ENCODE measurements around the gene RFC1.
"Not testable (repeated sequence)": the region's sequence is repeated elsewhere in the genome, so short reads cannot be mapped to it uniquely, and the experiment has no call there.

RFC1 gene

GRCh38 chr4:39367166-39367565, 1.0 kb upstream of the RFC1 start:
- Histone ChIP-seq H3K9ac (ENCODE audit: low read depth, low read length) (0 out of 2 replicates have a peak overlapping the region, but pooled peaks have one; percentile 13), H3K9me3 (ENCODE audit: control insufficient read depth, insufficient read depth, low read length) (no peaks in the 10 kb centered on the region), H3K4me1 (ENCODE audit: insufficient read depth, low read length) (no peaks in the 10 kb centered on the region; the same call in 1 of the 2 replicates), H3K36me3 (ENCODE audit: insufficient read depth, low read length) (no peaks in the 10 kb centered on the region)

GRCh38 chr4:39365360-39365759, 802 bp downstream of the RFC1 start:
- no peaks in the 10 kb centered on the region for H3K9me3 ChIP-seq (ENCODE audit: control insufficient read depth, insufficient read depth, low read length)
- no peaks in the 10 kb centered on the region for H3K36me3 ChIP-seq (ENCODE audit: insufficient read depth, low read length)
- peak overlapping the region; percentile 93 for H3K9ac ChIP-seq (ENCODE audit: low read depth, low read length)
- H3K4me1 ChIP-seq (ENCODE audit: insufficient read depth, low read length) = no peaks in the 10 kb centered on the region; the same call in 1 of the 2 replicates

- H3K36me3 ChIP-seq (ENCODE audit: insufficient read depth, low read length) = no peaks in the 10 kb centered on the region
- no peak overlapping the region for H3K9ac ChIP-seq (ENCODE audit: low read depth, low read length)
- no peaks in the 10 kb centered on the region for H3K9me3 ChIP-seq (ENCODE audit: control insufficient read depth, insufficient read depth, low read length)
- H3K4me1 ChIP-seq (ENCODE audit: insufficient read depth, low read length) = no peaks in the 10 kb centered on the region; the same call in 1 of the 2 replicates
These were observed 2.3 kb downstream of the RFC1 start for GRCh38 chr4:39363773-39364393.

- H3K36me3 ChIP-seq (ENCODE audit: insufficient read depth, low read length) = no peaks in the 10 kb centered on the region
- no peak overlapping the region for H3K9ac ChIP-seq (ENCODE audit: low read depth, low read length)
- H3K9me3 ChIP-seq (ENCODE audit: control insufficient read depth, insufficient read depth, low read length) = no peaks in the 10 kb centered on the region
- H3K4me1 ChIP-seq (ENCODE audit: insufficient read depth, low read length) = no peaks in the 10 kb centered on the region; the same call in 1 of the 2 replicates
These were observed 3.3 kb downstream of the RFC1 start for GRCh38 chr4:39362827-39363226.

- H3K9ac ChIP-seq (ENCODE audit: low read depth, low read length); H3K36me3 ChIP-seq (ENCODE audit: insufficient read depth, low read length); H3K9me3 ChIP-seq (ENCODE audit: control insufficient read depth, insufficient read depth, low read length); H3K4me1 ChIP-seq (ENCODE audit: insufficient read depth, low read length): not testable (repeated sequence)
These were observed 5.6 kb downstream of the RFC1 start for GRCh38 chr4:39360611-39361010.

- H3K9me3 ChIP-seq (ENCODE audit: control insufficient read depth, insufficient read depth, low read length) = no peaks in the 10 kb centered on the region
- H3K4me1 ChIP-seq (ENCODE audit: insufficient read depth, low read length) = no peaks in the 10 kb centered on the region
- no peak overlapping the region for H3K9ac ChIP-seq (ENCODE audit: low read depth, low read length)
- H3K36me3 ChIP-seq (ENCODE audit: insufficient read depth, low read length) = no peaks in the 10 kb centered on the region
These were observed 9.2 kb downstream of the RFC1 start for GRCh38 chr4:39357002-39357401.

- Histone ChIP-seq H3K9ac (ENCODE audit: low read depth, low read length) (no peak overlapping the region), H3K4me1 (ENCODE audit: insufficient read depth, low read length) (no peaks in the 10 kb centered on the region)
These were observed 12.0 kb downstream of the RFC1 start for GRCh38 chr4:39354254-39354552.

GRCh38 chr4:39353478-39354253, 12.5 kb downstream of the RFC1 start:
- Histone ChIP-seq H3K9me3 (ENCODE audit: control insufficient read depth, insufficient read depth, low read length) (no peaks in the 10 kb centered on the region), H3K9ac (ENCODE audit: low read depth, low read length) (no peak overlapping the region), H3K4me1 (ENCODE audit: insufficient read depth, low read length) (no peaks in the 10 kb centered on the region), H3K36me3 (ENCODE audit: insufficient read depth, low read length) (no peaks in the 10 kb centered on the region)

More at GRCh38 chr4:39354254-39354552, 12.0 kb downstream of the RFC1 start:
- Histone ChIP-seq H3K9me3 (ENCODE audit: control insufficient read depth, insufficient read depth, low read length) (no peaks in the 10 kb centered on the region), H3K36me3 (ENCODE audit: insufficient read depth, low read length) (no peaks in the 10 kb centered on the region)

- not testable (repeated sequence) for H3K9me3 ChIP-seq (ENCODE audit: control insufficient read depth, insufficient read depth, low read length); H3K36me3 ChIP-seq (ENCODE audit: insufficient read depth, low read length); H3K4me1 ChIP-seq (ENCODE audit: insufficient read depth, low read length); H3K9ac ChIP-seq (ENCODE audit: low read depth, low read length)
These were observed 13.0 kb downstream of the RFC1 start for GRCh38 chr4:39353149-39353477.

- Histone ChIP-seq H3K9ac (ENCODE audit: low read depth, low read length) (no peak overlapping the region), H3K9me3 (ENCODE audit: control insufficient read depth, insufficient read depth, low read length) (no peaks in the 10 kb centered on the region), H3K36me3 (ENCODE audit: insufficient read depth, low read length) (no peaks in the 10 kb centered on the region), H3K4me1 (ENCODE audit: insufficient read depth, low read length) (no peaks in the 10 kb centered on the region)
These were observed 16.8 kb downstream of the RFC1 start for GRCh38 chr4:39349326-39349725.

- Histone ChIP-seq H3K36me3 (ENCODE audit: insufficient read depth, low read length) (peaks cover under 1% of the 10 kb centered on the region; the same call in 1 of the 2 replicates), H3K9ac (ENCODE audit: low read depth, low read length) (no peak overlapping the region), H3K4me1 (ENCODE audit: insufficient read depth, low read length) (no peaks in the 10 kb centered on the region), H3K9me3 (ENCODE audit: control insufficient read depth, insufficient read depth, low read length) (no peaks in the 10 kb centered on the region)
These were observed 17.5 kb downstream of the RFC1 start for GRCh38 chr4:39348371-39349315.

GRCh38 chr4:39346856-39347519, 19.2 kb downstream of the RFC1 start:
- Histone ChIP-seq H3K36me3 (ENCODE audit: insufficient read depth, low read length) (peaks cover 4% of the 10 kb centered on the region; the same call in 1 of the 2 replicates), H3K4me1 (ENCODE audit: insufficient read depth, low read length) (no peaks in the 10 kb centered on the region), H3K9me3 (ENCODE audit: control insufficient read depth, insufficient read depth, low read length) (no peaks in the 10 kb centered on the region), H3K9ac (ENCODE audit: low read depth, low read length) (no peak overlapping the region)

GRCh38 chr4:39342731-39343130, 23.4 kb downstream of the RFC1 start:
- Histone ChIP-seq H3K9ac (ENCODE audit: low read depth, low read length) (no peak overlapping the region), H3K36me3 (ENCODE audit: insufficient read depth, low read length) (peaks cover 4% of the 10 kb centered on the region; the same call in 1 of the 2 replicates), H3K9me3 (ENCODE audit: control insufficient read depth, insufficient read depth, low read length) (no peaks in the 10 kb centered on the region), H3K4me1 (ENCODE audit: insufficient read depth, low read length) (no peaks in the 10 kb centered on the region)

- Histone ChIP-seq H3K9me3 (ENCODE audit: control insufficient read depth, insufficient read depth, low read length) (no peaks in the 10 kb centered on the region), H3K36me3 (ENCODE audit: insufficient read depth, low read length) (peaks cover 4% of the 10 kb centered on the region; the same call in 1 of the 2 replicates), H3K9ac (ENCODE audit: low read depth, low read length) (no peak overlapping the region), H3K4me1 (ENCODE audit: insufficient read depth, low read length) (no peaks in the 10 kb centered on the region)
These were observed 25.0 kb downstream of the RFC1 start for GRCh38 chr4:39341075-39341725.
